ENCODE results near the gene ATP6V0E1. TPM values are rescaled to one million over a fixed set of nuclear protein-coding genes. Genes with fewer than 3 reads are reported as not detected.
A peak's percentile ranks its signal among the peaks of the same experiment; 100 is the strongest.

ATP6V0E1 gene
- total and polyA plus RNA-seq, 2 of the 8 experiments (the other 6 are each of a cell fraction or from before 2014, with no cell fraction given): 108 to 134 TPM

GRCh38 chr5:172973931-172974330 lies 9.6 kb upstream of the ATP6V0E1 start:
- no peak overlapping the region for H2AK5ac ChIP-seq (ENCODE audit: low read depth, low read length)
- no peaks in the 10 kb centered on the region for H3K79me2 ChIP-seq (ENCODE audit: control insufficient read depth in 1 of 2, insufficient read depth in 2 of 2, low read length in 2 of 2)
- H3K4ac ChIP-seq (replicated peaks; ENCODE audit: insufficient read length, low read depth, low read length): no peak overlapping the region
- no peak overlapping the region for H2BK15ac ChIP-seq (ENCODE audit: low read length)
- no peak overlapping the region for H3K18ac ChIP-seq (ENCODE audit: extremely low read depth, low read length)
- H3K4me1 ChIP-seq (replicated peaks in 1 of 4; ENCODE audit: control insufficient read depth in 3 of 4, insufficient read depth in 4 of 4, low read length in 3 of 4): no peaks in the 10 kb centered on the region
- H3K27ac ChIP-seq (ENCODE audit: low read depth, low read length): no peak overlapping the region
- H4K8ac ChIP-seq (ENCODE audit: extremely low read depth, insufficient read depth, low read length): peak overlapping the region; percentile 68; the same call in 1 of the 2 replicates
- H3K9me3 ChIP-seq (ENCODE audit: insufficient read depth in 2 of 2, low read depth in 1 of 2, low read length in 1 of 2): no peaks in the 10 kb centered on the region
- no peak overlapping the region for H4K5ac ChIP-seq (ENCODE audit: insufficient read length, low read depth, low read length)
- no peak overlapping the region for H3K14ac ChIP-seq (ENCODE audit: insufficient read length)
- H3K36me3 ChIP-seq (ENCODE audit: control insufficient read depth in 2 of 4, insufficient read depth in 4 of 4, low read length in 3 of 4): peaks cover 0 to 3% (median 2%) of the 10 kb centered on the region in 4 experiments; a peak in 3 of 8 replicates
- ChIA-PET POLR2A (ENCODE audit: partially characterized antibody) (no interaction called here), CTCF (ENCODE audit: partially characterized antibody) (interaction anchor here (0.8 to 1.8 kb wide), 2 partner anchors 35 to 171 kb away, joined by 3 to 8 read pairs; partner anchors contain the start of gene BNIP1)
- no peaks in the 10 kb centered on the region for H3K27me3 ChIP-seq (replicated peaks in 1 of 4; ENCODE audit: control insufficient read depth in 3 of 4, extremely low read depth in 1 of 4, insufficient read depth in 3 of 4, low read length in 3 of 4)
- H3K79me1 ChIP-seq (ENCODE audit: low read depth, low read length): no peaks in the 10 kb centered on the region
- no peak overlapping the region for H2BK20ac ChIP-seq (ENCODE audit: low read length)
- H2BK5ac ChIP-seq (ENCODE audit: low read depth, low read length): no peak overlapping the region
- H4K91ac ChIP-seq (replicated peaks; ENCODE audit: insufficient read length, low read length): no peak overlapping the region
- H2BK120ac ChIP-seq (replicated peaks; ENCODE audit: low read depth, low read length): no peak overlapping the region
- H3K4me3 ChIP-seq (ENCODE audit: extremely low read depth in 1 of 4, insufficient read depth in 2 of 4, low read depth in 3 of 4, low read length in 4 of 4): no peak overlapping the region
- H2AFZ ChIP-seq (ENCODE audit: low read length): no peak overlapping the region
- H3K56ac ChIP-seq (replicated peaks; ENCODE audit: insufficient read length, low read depth, low read length): no peak overlapping the region
- FAIRE-seq (no peak), DNase-seq (ENCODE audit: low read depth in 1 of 2, low spot score in 2 of 2) (no peak)
- H3K23me2 ChIP-seq (ENCODE audit: low read depth, low read length): no peaks in the 10 kb centered on the region
- no peak overlapping the region for H3K23ac ChIP-seq (ENCODE audit: insufficient read length)
- peaks cover 0 to 1% of the 10 kb centered on the region in 2 experiments for H4K20me1 ChIP-seq (replicated peaks in 1 of 2; ENCODE audit: control insufficient read depth in 1 of 2, insufficient read depth in 2 of 2, low read length in 2 of 2)
- H3K9ac ChIP-seq (replicated peaks in 1 of 4; ENCODE audit: extremely low read depth in 1 of 4, low read depth in 3 of 4, low read length in 3 of 4): no peak overlapping the region
- H2BK12ac ChIP-seq (ENCODE audit: low read depth, low read length): no peak overlapping the region
- WGBS, 2 experiments (ENCODE audit: extremely low coverage in 1 of 2, insufficient coverage in 1 of 2, insufficient read length in 1 of 2, insufficient replicate concordance in 2 of 2, low coverage in 1 of 2, low lambda C conversion rate in 2 of 2, missing lambda C conversion rate in 1 of 2): 82% methylated on average over 8 of the region's 8 CpGs; no CpG with 5 or more reads in 1 of the 2 experiments
- no peak overlapping the region for H3K4me2 ChIP-seq (ENCODE audit: insufficient read depth in 1 of 2, low read depth in 2 of 2, low read length in 2 of 2)
- TF ChIP-seq PHF8 (conservative IDR thresholded peaks at IDR 0.05; ENCODE audit: low read depth, low read length) (no peak), E2F6 (IDR thresholded peaks at IDR 0.05) (no peak), SIN3A (conservative IDR thresholded peaks at IDR 0.05 in 1 of 2, IDR thresholded peaks at IDR 0.05 in 1 of 2; ENCODE audit: low read depth in 1 of 2, low read length in 2 of 2) (no peak), SP2 (IDR thresholded peaks at IDR 0.05; ENCODE audit: low read length) (no peak), SP1 (IDR thresholded peaks at IDR 0.05; ENCODE audit: low read depth, low read length) (no peak), JUN (IDR thresholded peaks at IDR 0.05; ENCODE audit: low read depth, low read length) (no peak), POU5F1 (IDR thresholded peaks at IDR 0.05; ENCODE audit: low read depth, low read length) (no peak), RXRA (IDR thresholded peaks at IDR 0.05; ENCODE audit: insufficient read depth, low read depth, low read length) (no peak), MAX (IDR thresholded peaks at IDR 0.05) (no peak), SAP30 (IDR thresholded peaks at IDR 0.05; ENCODE audit: insufficient read depth, insufficient replicate concordance, low read length) (no peak), CHD2 (IDR thresholded peaks at IDR 0.05; ENCODE audit: low read length) (no peak), GTF2F1 (IDR thresholded peaks at IDR 0.05; ENCODE audit: borderline replicate concordance, low read depth, low read length) (no peak), ASH2L (IDR thresholded peaks at IDR 0.05; ENCODE audit: low read length) (no peak), CHD1 (IDR thresholded peaks at IDR 0.05; ENCODE audit: low read depth, low read length) (no peak)
